Measurements from ENCODE around the gene GPN1. TPM values are rescaled to one million over a fixed set of nuclear protein-coding genes. Genes with fewer than 3 reads are reported as not detected.
"Not testable (repeated sequence)": the region's sequence is repeated elsewhere in the genome, so short reads cannot be mapped to it uniquely, and the experiment has no call there.

GPN1 gene
- total RNA-seq, 1 experiment from 2014 or later: 39.8 TPM

GRCh38 chr2:27655155-27655951 is 26.5 kb downstream of the GPN1 start:
- in situ Hi-C loops (cut with HindIII; ENCODE audit: low pct_unique_long_range_greater_than_20kb, low sequenced_read_pairs): no loop called here
- DNase-seq (ENCODE audit: low read depth, low spot score): no peak

GRCh38 chr2:27661371-27661770 is 32.5 kb downstream of the GPN1 start:
- in situ Hi-C loops (cut with HindIII; ENCODE audit: low pct_unique_long_range_greater_than_20kb, low sequenced_read_pairs): no loop called here
- DNase-seq (ENCODE audit: low read depth, low spot score): no peak

- in situ Hi-C loops (cut with HindIII; ENCODE audit: low pct_unique_long_range_greater_than_20kb, low sequenced_read_pairs): no loop called here
- peak; percentile 88 for DNase-seq (ENCODE audit: low read depth, low spot score)
Measured at GRCh38 chr2:27663285-27664153, 34.7 kb downstream of the GPN1 start, which contains the start of the genes SLC4A1AP and SUPT7L. TSS of gene SLC4A1AP (plus strand) at chr2:27663889. CDS start at chr2:27663915, 26 bp downstream. TSS of gene SUPT7L (minus strand) at chr2:27663614. CDS start at chr2:27662192, 1,422 bp downstream.

GRCh38 chr2:27664154-27664574 is 35.3 kb downstream of the GPN1 start:
- DNase-seq (ENCODE audit: low read depth, low spot score): no peak

GRCh38 chr2:27664622-27665363 is 35.9 kb downstream of the GPN1 start:
- in situ Hi-C loops (cut with HindIII; ENCODE audit: low pct_unique_long_range_greater_than_20kb, low sequenced_read_pairs): no loop called here
- DNase-seq (ENCODE audit: low read depth, low spot score): no peak

More at GRCh38 chr2:27664154-27664574, 35.3 kb downstream of the GPN1 start:
- in situ Hi-C loops (cut with HindIII; ENCODE audit: low pct_unique_long_range_greater_than_20kb, low sequenced_read_pairs): no loop called here

GRCh38 chr2:27667446-27667845 is 38.6 kb downstream of the GPN1 start:
- in situ Hi-C loops (cut with HindIII; ENCODE audit: low pct_unique_long_range_greater_than_20kb, low sequenced_read_pairs): no loop called here
- no peak for DNase-seq (ENCODE audit: low read depth, low spot score)

GRCh38 chr2:27671235-27671634 is 42.4 kb downstream of the GPN1 start:
- DNase-seq (ENCODE audit: low read depth, low spot score): no peak
- in situ Hi-C loops (cut with HindIII; ENCODE audit: low pct_unique_long_range_greater_than_20kb, low sequenced_read_pairs): no loop called here

GRCh38 chr2:27672723-27673486 is 44.1 kb downstream of the GPN1 start:
- in situ Hi-C loops (cut with HindIII; ENCODE audit: low pct_unique_long_range_greater_than_20kb, low sequenced_read_pairs): no loop called here
- DNase-seq (ENCODE audit: low read depth, low spot score): no peak

GRCh38 chr2:27680571-27680970 is 51.7 kb downstream of the GPN1 start:
- no peak for DNase-seq (ENCODE audit: low read depth, low spot score)
- in situ Hi-C loops (cut with HindIII; ENCODE audit: low pct_unique_long_range_greater_than_20kb, low sequenced_read_pairs): no loop called here

- DNase-seq (ENCODE audit: low read depth, low spot score): no peak
Measured at GRCh38 chr2:27681841-27682240, 53.0 kb downstream of the GPN1 start.

GRCh38 chr2:27682334-27682771 is 53.5 kb downstream of the GPN1 start:
- DNase-seq (ENCODE audit: low read depth, low spot score); in situ Hi-C loops (cut with HindIII; ENCODE audit: low pct_unique_long_range_greater_than_20kb, low sequenced_read_pairs): not testable (repeated sequence)

More at GRCh38 chr2:27681841-27682240, 53.0 kb downstream of the GPN1 start:
- in situ Hi-C loops (cut with HindIII; ENCODE audit: low pct_unique_long_range_greater_than_20kb, low sequenced_read_pairs): no loop called here

GRCh38 chr2:27683390-27684071 is 54.7 kb downstream of the GPN1 start:
- DNase-seq (ENCODE audit: low read depth, low spot score): peak; percentile 98
- in situ Hi-C loops (cut with HindIII; ENCODE audit: low pct_unique_long_range_greater_than_20kb, low sequenced_read_pairs): no loop called here

- in situ Hi-C loops (cut with HindIII; ENCODE audit: low pct_unique_long_range_greater_than_20kb, low sequenced_read_pairs); DNase-seq (ENCODE audit: low read depth, low spot score): not testable (repeated sequence)
Measured at GRCh38 chr2:27685006-27685405, 56.2 kb downstream of the GPN1 start.

GRCh38 chr2:27685577-27685976 is 56.7 kb downstream of the GPN1 start:
- DNase-seq (ENCODE audit: low read depth, low spot score): no peak
- in situ Hi-C loops (cut with HindIII; ENCODE audit: low pct_unique_long_range_greater_than_20kb, low sequenced_read_pairs): no loop called here

GRCh38 chr2:27687232-27687631 is 58.4 kb downstream of the GPN1 start:
- in situ Hi-C loops (cut with HindIII; ENCODE audit: low pct_unique_long_range_greater_than_20kb, low sequenced_read_pairs): no loop called here
- DNase-seq (ENCODE audit: low read depth, low spot score): no peak

GRCh38 chr2:27689424-27689823 is 60.6 kb downstream of the GPN1 start:
- in situ Hi-C loops (cut with HindIII; ENCODE audit: low pct_unique_long_range_greater_than_20kb, low sequenced_read_pairs): no loop called here
- DNase-seq (ENCODE audit: low read depth, low spot score): no peak

All from SK-MEL-5 (cell line).